MV-4-11 (cell line): ENCODE results near the gene SMIM36.
"Not testable (repeated sequence)": the region's sequence is repeated elsewhere in the genome, so short reads cannot be mapped to it uniquely, and the experiment has no call there.

Experiments used
- DNase-seq: peaks from one replicate; lab custom pipeline; 2025; lab: John Stamatoyannopoulos, UW

The SMIM36 gene

DNA sequence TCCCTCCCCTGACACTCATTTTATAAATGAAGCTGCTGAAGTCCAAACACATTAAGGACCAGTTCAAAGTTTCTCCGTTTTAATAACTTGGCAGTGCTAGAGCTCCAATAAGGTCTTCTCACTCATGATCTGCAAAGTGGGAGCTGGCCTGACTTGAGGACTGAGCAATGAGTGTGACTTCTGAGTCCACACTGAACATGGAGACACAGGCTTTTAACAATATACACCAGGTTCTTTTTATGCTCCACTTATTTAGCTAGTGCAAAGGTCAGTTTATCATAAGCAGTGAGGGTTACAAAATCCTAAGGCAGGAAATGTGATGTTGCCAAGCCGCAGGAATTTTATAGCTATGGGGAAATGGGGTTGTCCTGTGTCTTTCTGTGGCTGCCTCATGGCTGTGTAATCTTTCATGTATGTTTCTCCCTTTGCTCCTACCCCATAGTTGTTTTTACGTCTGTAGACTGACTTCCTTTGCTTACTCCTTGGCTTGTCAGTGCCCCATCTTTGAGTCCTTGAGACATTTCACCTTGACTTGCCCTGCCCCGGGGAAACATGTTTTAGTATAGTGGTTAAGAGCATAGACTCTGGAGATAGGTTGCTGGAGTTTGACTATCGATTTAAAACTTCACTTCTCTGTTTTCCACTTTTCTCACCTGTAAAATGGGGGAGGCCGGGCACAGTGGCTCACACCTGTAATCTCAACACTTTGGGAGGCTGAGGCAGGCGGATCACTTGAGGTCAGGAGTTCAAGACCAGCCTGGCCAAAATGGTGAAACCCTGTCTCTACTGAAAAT is 77.4 kb downstream of the SMIM36 start:
- DNase-seq, result peak; percentile 55

DNA sequence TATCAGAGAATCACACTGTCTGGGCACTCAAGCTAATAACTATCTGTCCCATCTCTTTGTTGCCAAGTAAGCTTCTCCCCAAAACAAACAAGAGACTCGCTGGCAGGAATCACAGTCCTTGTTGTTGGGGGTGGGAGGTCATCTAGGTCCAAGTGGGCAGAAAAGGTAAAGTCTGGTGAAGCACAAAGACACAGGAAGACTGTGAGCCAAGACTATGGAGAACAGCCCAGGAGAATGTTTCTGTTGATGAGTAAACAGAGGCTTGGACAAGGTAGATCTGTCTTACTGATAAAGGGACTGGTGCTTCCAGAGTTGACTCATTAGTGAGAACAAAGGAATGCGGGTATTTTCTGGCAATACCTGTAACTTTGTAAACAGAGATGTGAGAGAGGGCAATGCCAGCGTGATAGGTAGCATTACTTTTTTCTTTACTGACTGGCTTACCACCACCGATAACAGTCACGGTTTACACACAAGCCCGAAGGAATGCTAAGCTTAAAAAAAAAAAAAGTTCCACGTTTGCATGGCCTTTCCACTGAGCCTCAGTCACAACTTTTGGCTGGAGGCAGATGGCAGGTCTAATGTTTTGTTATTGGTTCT is 78.1 kb downstream of the SMIM36 start:
- no peak for DNase-seq

DNA sequence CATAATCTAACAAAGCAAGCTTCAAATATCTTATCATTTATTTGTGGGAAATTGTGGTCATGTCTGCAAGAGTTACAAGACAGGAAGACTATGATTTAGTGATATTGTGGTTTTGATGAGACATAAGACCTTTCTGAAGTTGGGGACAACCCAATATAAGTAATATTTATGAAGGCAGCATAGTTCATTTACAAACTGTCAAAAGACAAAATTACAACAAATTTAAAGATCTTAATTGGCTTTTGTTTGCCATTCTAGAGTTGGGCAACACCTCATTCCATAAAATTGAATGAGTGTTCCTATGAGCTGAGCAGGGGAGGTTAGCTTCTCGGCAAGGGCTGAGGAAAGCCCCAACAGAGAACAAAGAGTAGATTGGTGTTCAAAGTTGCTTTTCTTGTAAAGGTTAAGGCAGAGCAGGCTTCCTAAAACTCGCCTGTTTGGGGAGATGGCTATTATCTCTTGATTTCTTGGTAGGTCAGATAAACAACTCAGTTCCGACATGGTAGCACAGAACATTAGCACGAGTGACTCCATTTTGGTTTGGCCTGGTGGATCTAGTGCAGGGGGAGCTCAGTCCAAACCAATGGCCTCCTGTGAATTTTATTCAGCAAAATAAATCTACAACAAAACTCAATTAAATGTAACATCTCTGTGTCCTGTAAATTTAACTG is 78.8 kb downstream of the SMIM36 start:
- DNase-seq, result peak; percentile 21

DNA sequence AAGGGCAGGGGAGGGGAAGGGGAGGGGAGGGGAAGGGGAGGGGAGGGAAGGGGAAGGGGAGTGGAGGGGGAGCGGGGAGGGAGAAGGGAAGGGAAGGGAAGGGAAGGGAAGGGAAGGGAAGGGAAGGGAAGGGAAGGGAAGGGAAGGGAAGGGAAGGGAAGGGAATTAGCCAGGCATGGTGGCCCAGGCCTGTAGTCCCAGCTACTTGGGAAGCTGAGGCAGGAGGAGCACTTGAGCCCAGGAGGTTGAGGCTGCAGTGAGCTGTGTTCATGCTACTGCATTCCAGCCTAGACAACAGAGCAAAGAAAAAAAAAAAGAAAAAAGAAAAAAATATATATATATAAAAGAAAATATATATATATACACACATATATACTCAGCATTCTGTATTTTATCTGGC is 79.3 kb downstream of the SMIM36 start:
- DNase-seq, result not testable (repeated sequence)

GRCh38 chr17:55430541-55431288 is 80.5 kb downstream of the SMIM36 start:
- no peak for DNase-seq

DNA sequence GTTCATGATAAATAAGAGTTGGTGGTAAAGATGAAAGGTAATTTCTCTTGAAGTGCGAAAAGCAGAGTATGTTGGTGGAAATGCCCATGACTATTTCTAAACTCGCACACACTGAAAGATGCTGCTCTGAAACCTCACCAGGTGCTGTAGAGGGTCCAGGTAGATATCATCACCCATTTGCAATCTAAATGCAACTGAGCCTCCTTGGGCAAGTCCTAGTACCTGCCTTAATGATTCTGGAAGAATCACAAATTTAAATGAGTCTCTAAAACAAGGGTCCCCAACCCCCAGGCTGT is 83.7 kb downstream of the SMIM36 start:
- no peak for DNase-seq

DNA sequence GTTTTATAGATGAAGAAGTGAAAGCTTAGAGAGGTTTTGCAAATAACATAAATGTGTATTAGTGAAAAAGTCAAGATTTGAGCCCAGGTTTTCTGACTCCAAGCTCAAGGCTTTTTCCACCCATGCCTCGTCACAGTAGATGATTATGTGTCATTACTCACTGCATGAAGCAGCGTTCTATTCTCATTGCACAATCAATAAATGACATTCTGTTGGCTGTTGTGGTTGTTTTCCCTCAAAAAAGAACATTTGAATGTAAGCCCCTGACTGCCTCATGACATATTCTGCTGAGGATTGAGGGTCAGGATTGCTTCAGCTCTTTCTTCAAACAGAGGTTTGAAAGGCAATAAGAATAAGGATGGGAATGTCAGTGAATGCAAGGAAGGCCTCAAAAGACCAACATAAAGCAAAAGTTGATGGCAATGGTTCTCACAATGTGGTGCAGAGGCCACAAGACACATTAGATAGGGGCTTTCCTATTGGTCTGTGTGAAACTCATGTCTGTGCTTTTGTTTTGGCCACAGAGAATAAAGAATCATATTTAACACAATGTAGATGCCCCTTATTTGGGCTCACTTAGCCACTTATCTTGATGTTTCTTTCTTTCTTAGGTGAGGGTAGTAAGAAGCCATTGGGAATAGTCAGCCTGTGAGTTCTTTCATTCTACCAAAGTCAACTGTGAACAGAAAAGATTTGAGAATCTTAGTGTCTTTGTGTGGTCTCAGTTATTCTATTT is 84.2 kb downstream of the SMIM36 start:
- DNase-seq, result peak; percentile 59

DNA sequence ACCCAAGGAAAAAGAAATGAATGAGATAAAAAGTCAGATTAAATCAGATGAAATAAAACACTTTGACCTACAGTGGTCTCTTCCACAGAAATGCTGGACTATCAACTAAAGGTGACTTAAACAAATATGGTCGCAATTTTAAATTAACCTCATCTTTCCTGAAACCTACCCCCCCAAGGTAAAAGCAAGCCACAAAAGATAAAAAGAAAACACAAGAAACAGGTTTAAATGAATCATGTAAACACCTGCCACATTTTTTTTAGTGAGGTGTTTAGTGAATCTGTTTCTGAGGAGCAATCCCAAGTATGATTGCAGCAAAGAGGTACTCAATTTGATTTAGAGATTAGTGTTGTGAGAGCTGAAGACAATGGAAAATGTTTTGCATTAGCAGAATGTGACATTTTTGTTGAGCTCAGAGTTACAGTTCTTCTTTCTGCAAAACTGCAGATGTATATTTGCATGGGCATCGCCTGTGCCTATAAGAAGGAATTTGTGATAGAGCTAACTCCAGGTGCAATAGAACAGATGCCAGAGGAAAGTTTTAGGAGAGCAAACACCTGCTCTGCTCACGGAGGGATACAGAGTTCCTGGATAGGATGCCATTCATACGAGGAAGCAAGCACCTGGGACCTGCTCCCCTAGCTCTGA is 86.2 kb downstream of the SMIM36 start:
- no peak for DNase-seq

GRCh38 chr17:55423535-55423934 is 87.7 kb downstream of the SMIM36 start:
- no peak for DNase-seq

DNA sequence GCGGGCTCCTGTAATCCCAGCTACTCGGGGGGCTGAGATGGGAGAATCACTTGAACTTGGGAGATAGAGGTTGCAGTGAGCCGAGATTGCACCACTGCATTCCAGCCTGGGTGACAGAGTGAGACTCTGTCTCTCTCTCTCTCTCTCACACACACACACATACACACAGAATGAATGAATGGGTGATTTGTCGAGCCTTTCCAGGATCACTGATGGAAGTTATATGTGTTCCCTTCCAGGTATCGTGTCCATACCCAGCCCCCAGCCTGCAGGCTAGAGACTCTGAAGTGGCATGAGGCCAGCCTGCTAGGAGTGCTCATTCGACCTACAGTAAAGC is 88.5 kb downstream of the SMIM36 start:
- DNase-seq, result not testable (repeated sequence)

GRCh38 chr17:55421179-55421934 is 89.9 kb downstream of the SMIM36 start, which contains the start of gene MMD:
MMD (minus strand) TSS chr17:55421835; CDS start chr17:55421695, 140 bp downstream.
- DNase-seq, result no peak

DNA sequence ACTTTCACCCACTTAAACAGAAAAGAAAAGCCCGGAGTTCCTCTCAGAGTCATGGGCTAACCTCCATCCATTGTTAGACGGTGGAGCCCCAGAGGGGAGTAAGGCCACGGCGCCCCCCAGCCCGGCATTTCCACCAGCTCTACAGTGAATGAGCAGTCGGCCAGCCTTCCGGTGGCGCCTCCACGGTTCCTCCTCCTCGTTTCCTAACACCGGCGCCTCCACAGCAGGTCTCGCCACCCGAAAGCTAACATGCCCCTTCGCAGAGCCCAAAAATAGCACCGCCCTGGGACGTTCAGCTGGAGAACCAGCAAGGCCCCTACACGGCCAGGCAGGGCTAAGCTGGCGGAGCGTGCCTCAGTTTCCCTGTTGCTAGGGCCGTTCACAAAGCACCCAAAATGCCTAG is 90.5 kb downstream of the SMIM36 start:
- DNase-seq, result no peak

- DNase-seq, result peak; percentile 82
Measured at GRCh38 chr17:55420067-55420775, 91.0 kb downstream of the SMIM36 start.

GRCh38 chr17:55418369-55419268 is 92.6 kb downstream of the SMIM36 start:
- no peak for DNase-seq

DNA sequence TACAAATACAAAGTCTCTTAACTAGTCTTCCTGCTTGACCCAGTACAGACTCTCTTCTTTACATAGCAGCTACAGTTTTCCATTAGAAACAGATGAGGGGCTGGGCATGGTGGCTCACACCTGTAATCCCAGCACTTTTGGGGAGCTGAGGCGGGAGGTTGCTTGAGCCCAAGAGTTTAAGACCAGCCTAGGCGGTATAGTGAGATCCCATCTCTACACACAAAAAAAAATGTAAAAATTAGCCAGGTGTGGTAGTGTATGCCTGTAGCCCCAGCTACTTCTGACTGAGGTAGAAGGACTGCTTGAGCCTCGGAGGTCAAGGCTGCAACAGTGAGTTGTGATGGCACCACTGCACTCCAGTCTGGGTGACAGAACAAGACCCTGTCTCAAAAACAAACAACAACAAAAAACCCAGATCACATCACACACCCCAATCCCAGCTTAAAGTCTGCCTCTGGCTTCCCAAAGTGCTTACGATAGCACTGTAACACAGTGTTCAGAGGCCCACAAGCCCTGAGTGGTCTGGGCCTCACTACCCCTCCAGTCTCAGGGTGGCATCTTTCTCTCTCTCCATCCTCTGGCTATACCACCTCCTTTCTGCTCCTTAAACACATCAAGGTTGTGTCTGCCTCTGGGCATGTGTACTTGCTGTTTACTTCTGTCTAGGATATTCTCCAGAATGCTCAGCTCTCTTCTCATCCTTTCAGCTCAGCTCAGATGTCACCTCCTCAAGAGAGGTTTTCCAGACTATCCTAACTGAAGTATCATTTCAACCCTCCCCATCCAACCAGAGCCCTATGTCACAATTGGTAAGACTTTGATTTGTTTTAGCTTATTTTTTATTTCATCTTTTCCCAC is 93.6 kb downstream of the SMIM36 start:
- DNase-seq, result no peak

DNA sequence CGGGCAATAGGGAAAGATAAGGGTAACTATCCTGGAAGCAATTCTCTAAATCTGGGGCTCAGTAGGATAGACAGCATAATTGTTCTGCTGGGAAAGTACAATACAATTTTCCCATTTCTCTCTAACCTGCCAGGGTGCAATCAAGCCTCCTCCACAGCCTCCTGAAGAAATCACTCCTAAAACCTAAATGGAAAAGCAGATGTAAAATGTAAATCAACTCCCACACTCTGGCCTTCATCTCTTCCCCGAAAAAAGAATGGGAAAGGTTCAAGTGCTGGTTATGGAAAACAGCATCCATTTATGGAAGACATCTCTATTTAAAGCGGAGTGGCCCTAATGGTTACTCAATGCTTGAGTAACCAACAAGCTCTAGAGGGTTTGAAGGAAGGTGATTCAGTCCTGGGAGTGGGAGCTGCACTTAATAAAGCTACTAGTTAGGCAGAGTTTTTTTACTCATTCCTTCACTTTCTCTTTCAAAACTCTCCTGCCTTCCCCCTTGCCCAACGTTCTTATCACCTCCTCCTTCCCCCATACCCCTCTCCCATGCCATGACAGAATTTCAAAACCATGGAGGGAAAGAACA is 94.7 kb downstream of the SMIM36 start:
- peak; percentile 32 for DNase-seq

- DNase-seq, result no peak
Measured at GRCh38 chr17:55416000-55416399, 95.3 kb downstream of the SMIM36 start.

DNA sequence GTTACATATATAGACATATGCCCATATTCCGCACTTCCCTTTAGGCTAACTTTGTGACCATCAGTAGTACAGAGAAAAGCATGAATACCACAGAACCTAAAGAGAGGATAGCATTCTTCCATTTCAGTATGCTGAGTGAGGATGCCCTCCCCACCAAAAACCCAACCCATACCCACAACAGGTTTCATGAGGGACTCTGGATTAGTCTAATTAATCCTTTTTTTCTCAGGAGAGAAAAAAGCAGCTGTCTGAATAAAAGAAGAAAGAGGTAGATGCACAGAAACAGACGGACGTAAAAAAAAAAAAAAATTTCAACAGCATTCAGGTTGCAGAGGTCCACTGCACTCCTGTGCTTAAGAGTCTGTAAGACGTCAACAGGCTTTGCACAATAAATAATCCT is 96.3 kb downstream of the SMIM36 start:
- DNase-seq, result no peak
